ENCODE measurements around the gene MRAP. TPM values are rescaled to one million over a fixed set of nuclear protein-coding genes. Genes with fewer than 3 reads are reported as not detected.

The MRAP gene
- polyA plus RNA-seq, 1 donor from 2014 or later, result not detected

- Histone ChIP-seq H3K27me3 (ENCODE audit: insufficient read depth, low read depth, low read length) (no peaks in the 10 kb centered on the region), H3K9ac (ENCODE audit: low read length) (no peak overlapping the region), H4K20me1 (ENCODE audit: insufficient read depth) (no peaks in the 10 kb centered on the region), H2AFZ (ENCODE audit: low read depth, low read length) (no peak overlapping the region), H3K9me2 (ENCODE audit: insufficient read depth, low read length) (no peaks in the 10 kb centered on the region), H3K4me3 (ENCODE audit: low read length) (no peak overlapping the region), H3K27ac (ENCODE audit: low read length) (no peak overlapping the region), H3K36me3 (ENCODE audit: insufficient read depth, low read length) (no peaks in the 10 kb centered on the region), H3K79me2 (replicated peaks; ENCODE audit: insufficient read depth, low read length) (no peaks in the 10 kb centered on the region), H3F3A (ENCODE audit: insufficient read depth, low read length, poor library complexity, severe bottlenecking) (no peaks in the 10 kb centered on the region), H3K4me2 (ENCODE audit: low read length) (no peak overlapping the region), H3K9me3 (ENCODE audit: low read length) (no peaks in the 10 kb centered on the region)
- no peak for TF ChIP-seq RAD21 (conservative IDR thresholded peaks at IDR 0.05)
- no peak for TF ChIP-seq EZH2 (IDR thresholded peaks at IDR 0.05; ENCODE audit: borderline replicate concordance, insufficient read depth, low read length, poor library complexity, severe bottlenecking)
- no peak for TF ChIP-seq MXI1 (conservative IDR thresholded peaks at IDR 0.05; ENCODE audit: poor library complexity, severe bottlenecking)
- TF ChIP-seq TAF1 (IDR thresholded peaks at IDR 0.05; ENCODE audit: low read depth), result no peak
- no peak for TF ChIP-seq REST (IDR thresholded peaks at IDR 0.05; ENCODE audit: borderline replicate concordance)
- no peak for TF ChIP-seq CTCF (IDR thresholded peaks at IDR 0.05; ENCODE audit: poor library complexity, severe bottlenecking)
- no peak for TF ChIP-seq SMC3 (conservative IDR thresholded peaks at IDR 0.05; ENCODE audit: poor library complexity)
- TF ChIP-seq POLR2AphosphoS5 (IDR thresholded peaks at IDR 0.05), result no peak
- no peak for TF ChIP-seq EP300 (conservative IDR thresholded peaks at IDR 0.05; ENCODE audit: poor library complexity, severe bottlenecking)
These were observed 9.1 kb downstream of the MRAP start for GRCh38 chr21:32307706-32308105.

- Histone ChIP-seq H3K9me3 (ENCODE audit: low read length) (no peaks in the 10 kb centered on the region), H3K9ac (ENCODE audit: low read length) (no peak overlapping the region), H2AFZ (ENCODE audit: low read depth, low read length) (no peak overlapping the region), H3K79me2 (replicated peaks; ENCODE audit: insufficient read depth, low read length) (no peaks in the 10 kb centered on the region), H3K27me3 (ENCODE audit: insufficient read depth, low read depth, low read length) (no peaks in the 10 kb centered on the region), H3K9me2 (ENCODE audit: insufficient read depth, low read length) (no peaks in the 10 kb centered on the region), H3K4me2 (ENCODE audit: low read length) (no peak overlapping the region), H3K36me3 (ENCODE audit: insufficient read depth, low read length) (no peaks in the 10 kb centered on the region), H3K4me3 (ENCODE audit: low read length) (no peak overlapping the region), H3K27ac (ENCODE audit: low read length) (no peak overlapping the region), H3F3A (ENCODE audit: insufficient read depth, low read length, poor library complexity, severe bottlenecking) (no peaks in the 10 kb centered on the region), H4K20me1 (ENCODE audit: insufficient read depth) (no peaks in the 10 kb centered on the region)
- TF ChIP-seq EP300 (conservative IDR thresholded peaks at IDR 0.05; ENCODE audit: poor library complexity, severe bottlenecking) (no peak), RAD21 (conservative IDR thresholded peaks at IDR 0.05) (no peak), TAF1 (IDR thresholded peaks at IDR 0.05; ENCODE audit: low read depth) (no peak), POLR2AphosphoS5 (IDR thresholded peaks at IDR 0.05) (no peak), CTCF (IDR thresholded peaks at IDR 0.05; ENCODE audit: poor library complexity, severe bottlenecking) (no peak), SMC3 (conservative IDR thresholded peaks at IDR 0.05; ENCODE audit: poor library complexity) (no peak), EZH2 (IDR thresholded peaks at IDR 0.05; ENCODE audit: borderline replicate concordance, insufficient read depth, low read length, poor library complexity, severe bottlenecking) (no peak), MXI1 (conservative IDR thresholded peaks at IDR 0.05; ENCODE audit: poor library complexity, severe bottlenecking) (no peak), REST (IDR thresholded peaks at IDR 0.05; ENCODE audit: borderline replicate concordance) (no peak)
These were observed 10.0 kb downstream of the MRAP start for GRCh38 chr21:32308696-32309095.

Measured in neural cell (in vitro differentiated cells).